Pons (tissue), 1 donor: ENCODE data around the gene GMEB2.

Experiments
- DNase-seq: peaks from one replicate; pipeline ENCODE4 v3.0.0-alpha.2; 2016; ENCODE audit warnings: low spot score

The GMEB2 gene

GRCh38 chr20:63545814-63546213, 81.1 kb downstream of the GMEB2 start:
- DNase-seq = no peak

- DNase-seq = no peak
Measured at GRCh38 chr20:63544958-63545516, 81.9 kb downstream of the GMEB2 start.

GRCh38 chr20:63544241-63544957, 82.5 kb downstream of the GMEB2 start:
- DNase-seq = no peak

GRCh38 chr20:63543733-63544132, 83.2 kb downstream of the GMEB2 start:
- DNase-seq = no peak

GRCh38 chr20:63543131-63543530, 83.8 kb downstream of the GMEB2 start:
- no peak for DNase-seq

- DNase-seq = no peak
Measured at GRCh38 chr20:63542696-63543095, 84.2 kb downstream of the GMEB2 start.

- DNase-seq = no peak
Measured at GRCh38 chr20:63542031-63542559, 84.8 kb downstream of the GMEB2 start.

- DNase-seq = no peak
Measured at GRCh38 chr20:63541371-63541770, 85.5 kb downstream of the GMEB2 start.

- no peak for DNase-seq
Measured at GRCh38 chr20:63540417-63541186, 86.3 kb downstream of the GMEB2 start.

- DNase-seq = no peak
Measured at GRCh38 chr20:63539441-63540370, 87.2 kb downstream of the GMEB2 start.

GRCh38 chr20:63539092-63539430, 87.8 kb downstream of the GMEB2 start:
- DNase-seq = no peak

- no peak for DNase-seq
Measured at GRCh38 chr20:63538204-63539091, 88.5 kb downstream of the GMEB2 start.
